ENCODE data around the gene NMT1. TPM values are rescaled to one million over a fixed set of nuclear protein-coding genes. Genes with fewer than 3 reads are reported as not detected.

The NMT1 gene
- total and polyA plus RNA-seq, 2 experiments from 2014 or later = 71.2 to 126 TPM

GRCh38 chr17:45034599-45034998, 26.5 kb upstream of the NMT1 start:
- TF ChIP-seq CTCF (IDR thresholded peaks at IDR 0.05; ENCODE audit: poor library complexity) (no peak), EZH2 (IDR thresholded peaks at IDR 0.05; ENCODE audit: borderline replicate concordance) (no peak), EZH2phosphoT487 (IDR thresholded peaks at IDR 0.05; ENCODE audit: low read depth, severe bottlenecking, unreplicated experiment) (no peak)
- Histone ChIP-seq H3K4me1 (ENCODE audit: insufficient read depth) (peaks cover 5% of the 10 kb centered on the region), H3K27ac (no peak overlapping the region), H2AFZ (no peak overlapping the region), H4K20me1 (ENCODE audit: insufficient read depth, poor library complexity, severe bottlenecking) (peaks cover 6% of the 10 kb centered on the region), H3K4me3 (no peak overlapping the region), H3K9me2 (replicated peaks; ENCODE audit: insufficient read depth) (no peaks in the 10 kb centered on the region), H3K79me2 (peaks cover 31% of the 10 kb centered on the region), H3K4me2 (no peak overlapping the region), H3K36me3 (replicated peaks; ENCODE audit: insufficient read depth, low read depth) (no peaks in the 10 kb centered on the region), H3K9me3 (ENCODE audit: low read depth) (no peaks in the 10 kb centered on the region), H3K27me3 (no peaks in the 10 kb centered on the region)
- DNase-seq (ENCODE audit: low spot score) = no peak
- WGBS (ENCODE audit: low lambda C conversion rate, missing lambda C conversion rate) = 96% methylated on average over 14 of the region's 14 CpGs

- Histone ChIP-seq H3K36me3 (replicated peaks; ENCODE audit: insufficient read depth, low read depth) (no peaks in the 10 kb centered on the region), H4K20me1 (ENCODE audit: insufficient read depth, poor library complexity, severe bottlenecking) (peaks cover 6% of the 10 kb centered on the region), H3K4me3 (no peak overlapping the region), H3K27me3 (no peaks in the 10 kb centered on the region), H3K27ac (no peak overlapping the region), H3K4me2 (no peak overlapping the region), H2AFZ (no peak overlapping the region), H3K9me3 (ENCODE audit: low read depth) (no peaks in the 10 kb centered on the region), H3K4me1 (ENCODE audit: insufficient read depth) (peaks cover 5% of the 10 kb centered on the region), H3K9me2 (replicated peaks; ENCODE audit: insufficient read depth) (no peaks in the 10 kb centered on the region), H3K79me2 (peaks cover 43% of the 10 kb centered on the region)
- 99% methylated on average over 14 of the region's 14 CpGs for WGBS (ENCODE audit: low lambda C conversion rate, missing lambda C conversion rate)
- TF ChIP-seq CTCF (IDR thresholded peaks at IDR 0.05; ENCODE audit: poor library complexity) = no peak
- no peak for TF ChIP-seq EZH2 (IDR thresholded peaks at IDR 0.05; ENCODE audit: borderline replicate concordance)
- no peak for TF ChIP-seq EZH2phosphoT487 (IDR thresholded peaks at IDR 0.05; ENCODE audit: low read depth, severe bottlenecking, unreplicated experiment)
- no peak for DNase-seq (ENCODE audit: low spot score)
Measured at GRCh38 chr17:45035848-45036247, 25.3 kb upstream of the NMT1 start.

GRCh38 chr17:45036691-45037090, 24.4 kb upstream of the NMT1 start:
- 40% methylated on average over 3 of the region's 3 CpGs for WGBS (ENCODE audit: low lambda C conversion rate, missing lambda C conversion rate)
- Histone ChIP-seq H3K27me3 (no peaks in the 10 kb centered on the region), H3K36me3 (replicated peaks; ENCODE audit: insufficient read depth, low read depth) (no peaks in the 10 kb centered on the region), H3K4me1 (ENCODE audit: insufficient read depth) (peaks cover 5% of the 10 kb centered on the region), H3K9me3 (ENCODE audit: low read depth) (no peaks in the 10 kb centered on the region), H3K4me3 (no peak overlapping the region), H2AFZ (no peak overlapping the region), H3K4me2 (no peak overlapping the region), H3K9me2 (replicated peaks; ENCODE audit: insufficient read depth) (no peaks in the 10 kb centered on the region), H3K79me2 (peaks cover 51% of the 10 kb centered on the region), H4K20me1 (ENCODE audit: insufficient read depth, poor library complexity, severe bottlenecking) (peaks cover 6% of the 10 kb centered on the region), H3K27ac (no peak overlapping the region)
- no peak for TF ChIP-seq EZH2 (IDR thresholded peaks at IDR 0.05; ENCODE audit: borderline replicate concordance)
- no peak for TF ChIP-seq EZH2phosphoT487 (IDR thresholded peaks at IDR 0.05; ENCODE audit: low read depth, severe bottlenecking, unreplicated experiment)
- TF ChIP-seq CTCF (IDR thresholded peaks at IDR 0.05; ENCODE audit: poor library complexity) = no peak
- DNase-seq (ENCODE audit: low spot score) = no peak
